ENCODE results near the gene FBXW11. TPM values are rescaled to one million over a fixed set of nuclear protein-coding genes. Genes with fewer than 3 reads are reported as not detected.

FBXW11 gene
- total RNA-seq, 1 experiment from 2014 or later = 85.3 TPM

GRCh38 chr5:171980792-171981191, 25.6 kb downstream of the FBXW11 start:
- peaks cover 11 to 14% (median 12%) of the 10 kb centered on the region in 3 experiments for H3K36me3 Mint-ChIP-seq (ENCODE audit: insufficient read depth in 1 of 3, low read depth in 3 of 3)
- Histone ChIP-seq H3K9me3 (ENCODE audit: control insufficient read depth, low read depth, low read length) (no peaks in the 10 kb centered on the region), H3K9ac (ENCODE audit: extremely low read depth, insufficient read length, low read length) (no peak overlapping the region), H2BK15ac (ENCODE audit: low read depth, low read length) (no peak overlapping the region), H4K20me1 (ENCODE audit: control insufficient read depth, insufficient read depth, insufficient read length) (no peaks in the 10 kb centered on the region), H3K27me3 (ENCODE audit: insufficient read depth, low read length) (no peaks in the 10 kb centered on the region), H4K91ac (ENCODE audit: insufficient read length, low read depth, low read length) (no peak overlapping the region), H2BK5ac (ENCODE audit: insufficient read length, low read length) (no peak overlapping the region), H3K4me2 (ENCODE audit: insufficient read depth, insufficient read length, low read length) (peak overlapping the region; percentile 55), H2AFZ (ENCODE audit: low read length) (no peak overlapping the region), H3K4ac (ENCODE audit: low read depth, low read length) (no peak overlapping the region), H2BK120ac (ENCODE audit: low read depth, low read length, poor library complexity, severe bottlenecking) (no peak overlapping the region), H3K27ac (ENCODE audit: insufficient read length, low read depth, low read length) (peak overlapping the region; percentile 73), H4K8ac (replicated peaks; ENCODE audit: insufficient read length, low read depth, low read length) (no peak overlapping the region), H3K79me2 (ENCODE audit: insufficient read depth, low read length) (peaks cover 51% of the 10 kb centered on the region; the same call in 1 of the 2 replicates), H3K79me1 (ENCODE audit: insufficient read depth, low read depth, low read length, poor library complexity, severe bottlenecking) (no peaks in the 10 kb centered on the region), H3K23me2 (ENCODE audit: insufficient read length, low read depth, low read length, poor library complexity, severe bottlenecking) (peaks cover 3% of the 10 kb centered on the region), H3K4me1 (ENCODE audit: insufficient read depth, low read length) (peaks cover 27% of the 10 kb centered on the region; the same call in 1 of the 2 replicates), H2BK12ac (ENCODE audit: insufficient read length, low read depth, low read length) (no peak overlapping the region), H3K56ac (ENCODE audit: insufficient read length, low read depth, low read length) (no peak overlapping the region), H3T11ph (ENCODE audit: low read length) (no peak overlapping the region), H3K14ac (ENCODE audit: insufficient read depth, low read length) (no peak overlapping the region), H3K23ac (ENCODE audit: insufficient read length, low read depth, low read length) (no peak overlapping the region), H3K18ac (ENCODE audit: insufficient read length, low read depth, low read length) (no peak overlapping the region), H2AK5ac (ENCODE audit: insufficient read length, low read length) (no peak overlapping the region), H2BK20ac (ENCODE audit: low read depth, low read length, poor library complexity, severe bottlenecking) (no peak overlapping the region), H4K5ac (ENCODE audit: insufficient read length, low read depth, low read length) (no peak overlapping the region)
- peak; percentile 55 for DNase-seq
- no peaks in the 10 kb centered on the region for H3K27me3 Mint-ChIP-seq (ENCODE audit: low read depth)
- H3K4me1 Mint-ChIP-seq = peaks cover 76 to 82% of the 10 kb centered on the region in 2 experiments
- H3K4me3 Mint-ChIP-seq = peak overlapping the region; percentile 38 to 63; a peak in 4 of 5 replicates
- peak overlapping the region; percentile 42 to 96 (median 87); a peak in 5 of 7 replicates for H3K27ac Mint-ChIP-seq
- whole genome bisulfite sequencing (ENCODE audit: extremely low coverage, insufficient read length, low lambda C conversion rate) = no CpG with 5 or more reads among the region's 3 CpGs
- peaks cover 8 to 11% of the 10 kb centered on the region in 2 experiments for H3K9me3 Mint-ChIP-seq
- TF ChIP-seq CTCF (conservative IDR thresholded peaks at IDR 0.05) = no peak
